SJCRH30 (cell line): ENCODE measurements around the gene MTFR2. TPM values are rescaled to one million over a fixed set of nuclear protein-coding genes. Genes with fewer than 3 reads are reported as not detected.
"Not testable (repeated sequence)": the region's sequence is repeated elsewhere in the genome, so short reads cannot be mapped to it uniquely, and the experiment has no call there.

Experiments
- DNase-seq, 2 experiments: peaks; one replicate each; pipeline ENCODE4 v3.0.0-alpha.2; 2015 to 2020
- H3K27ac ChIP-seq: fragments of 250-450 bp; sonication (Bioruptor Pico); 2 replicates; pipeline ENCODE4 v1.5.1; 2020; ENCODE audit warnings: mild to moderate bottlenecking, moderate library complexity
- H3K27me3 ChIP-seq: fragments of 250-450 bp; sonication (Bioruptor Pico); 2 replicates; pipeline ENCODE4 v1.5.1; 2020; ENCODE audit warnings: mild to moderate bottlenecking, moderate library complexity
- H3K36me3 ChIP-seq: fragments of 250-450 bp; sonication (Bioruptor Pico); 2 replicates; pipeline ENCODE4 v1.5.1; 2020; ENCODE audit warnings: mild to moderate bottlenecking, moderate library complexity
- H3K4me1 ChIP-seq: fragments of 250-450 bp; sonication (Bioruptor Pico); 2 replicates; pipeline ENCODE4 v1.5.1; 2020; ENCODE audit warnings: mild to moderate bottlenecking, moderate library complexity
- H3K4me3 ChIP-seq: fragments of 250-450 bp; sonication (Bioruptor Pico); 2 replicates; pipeline ENCODE4 v1.5.1; 2020; ENCODE audit warnings: mild to moderate bottlenecking, moderate library complexity
- H3K9me3 ChIP-seq: fragments of 250-450 bp; sonication (Bioruptor Pico); replicated peaks from 2 replicates; pipeline ENCODE4 v1.5.1; 2020; ENCODE audit warnings: mild to moderate bottlenecking, moderate library complexity
- total RNA-seq: library from RNA; depleted of rRNA; stranded (reverse); fragments of >200 nt; shearing (Covaris generic); gene quantifications from 2 replicates; pipeline ENCODE4 v1.2.3, GENCODE V29; 2014

Gene MTFR2
- total RNA-seq, 1 experiment from 2014 or later = 11.8 TPM

DNA sequence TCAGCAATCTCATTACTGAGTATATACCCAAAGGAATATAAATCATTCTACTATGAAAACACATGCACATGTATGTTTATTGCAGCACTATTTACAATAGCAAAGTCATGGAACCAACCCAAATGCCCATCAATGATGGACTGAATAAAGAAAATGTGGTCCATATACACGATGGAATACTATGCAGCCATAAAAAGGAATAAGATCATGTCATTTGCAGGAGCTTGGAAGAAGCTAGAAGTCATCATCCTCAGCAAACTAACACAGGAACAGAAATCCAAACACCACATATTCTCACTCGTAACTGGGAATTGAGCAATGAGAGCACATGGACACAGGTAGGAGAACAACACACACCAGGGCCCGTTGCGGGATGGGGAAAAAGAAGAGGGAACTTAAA is 25.1 kb downstream of the MTFR2 start:
- H3K36me3 ChIP-seq, H3K9me3 ChIP-seq, H3K4me1 ChIP-seq, DNase-seq, H3K27me3 ChIP-seq, H3K4me3 ChIP-seq, H3K27ac ChIP-seq: not testable (repeated sequence)

DNA sequence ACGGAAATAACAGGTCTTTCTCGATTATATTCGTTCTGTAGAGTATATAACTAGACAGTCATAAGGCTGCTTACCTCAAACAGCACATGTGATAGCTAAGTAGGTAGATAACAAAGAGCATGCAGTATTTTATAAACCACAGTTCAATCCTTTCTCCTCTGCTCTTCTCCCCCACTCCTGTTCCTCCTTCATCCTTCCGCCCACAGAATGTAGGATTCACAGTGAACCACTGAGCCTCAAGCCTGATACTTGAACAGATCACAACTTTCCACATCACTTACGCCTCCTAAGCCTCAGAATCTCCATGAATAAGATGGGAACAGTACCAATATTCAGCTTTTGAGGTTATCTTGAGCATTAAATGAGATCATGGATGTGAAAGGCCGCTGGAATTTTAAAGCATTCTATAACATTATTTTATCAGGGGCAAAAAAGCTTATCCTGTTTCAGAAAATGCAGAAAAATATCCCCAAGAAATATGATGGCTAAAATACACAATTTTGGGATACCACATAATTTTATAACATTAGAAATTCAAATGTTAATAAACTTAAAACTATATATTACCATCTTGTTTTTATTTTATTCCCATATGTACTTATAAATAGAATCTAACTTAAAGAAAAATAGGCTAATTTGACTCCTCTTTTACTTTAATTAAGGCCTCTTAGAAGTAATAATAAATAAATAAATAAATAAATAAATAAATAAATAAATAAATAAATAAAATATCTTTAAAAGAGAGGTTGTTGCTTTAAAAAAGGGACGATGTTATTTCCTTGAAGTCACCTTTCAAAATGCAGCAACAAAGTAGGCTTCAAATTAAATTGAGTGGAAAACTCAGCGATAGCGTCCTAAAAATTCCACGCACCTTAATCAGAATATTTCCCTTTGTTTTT is 33.4 kb downstream of the MTFR2 start:
- Histone ChIP-seq H3K27me3 (no peaks in the 10 kb centered on the region), H3K36me3 (no peaks in the 10 kb centered on the region), H3K4me3 (no peak overlapping the region), H3K9me3 (no peaks in the 10 kb centered on the region), H3K4me1 (no peaks in the 10 kb centered on the region), H3K27ac (no peak overlapping the region)
- DNase-seq = no peak

DNA sequence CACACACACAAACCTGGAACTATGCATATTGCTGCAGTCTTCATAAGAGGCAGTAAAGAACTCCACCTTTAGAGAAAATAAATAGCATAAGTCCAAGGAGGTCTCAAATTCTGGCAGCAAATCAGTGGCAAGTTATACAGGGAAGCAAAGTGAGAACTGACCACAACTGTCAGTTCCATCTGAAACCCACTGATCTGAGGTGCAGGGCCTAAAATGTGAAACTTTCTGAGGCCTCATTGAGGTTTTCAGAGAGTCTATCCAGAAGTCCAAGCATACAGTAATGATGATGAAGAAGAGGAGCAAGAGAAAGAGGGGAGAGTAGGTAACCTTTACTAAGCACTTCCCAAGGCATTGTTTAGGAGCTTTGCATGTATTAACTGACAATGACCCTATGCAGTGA is 36.3 kb downstream of the MTFR2 start:
- Histone ChIP-seq H3K27me3 (no peaks in the 10 kb centered on the region), H3K9me3 (no peaks in the 10 kb centered on the region), H3K27ac (no peak overlapping the region), H3K4me3 (no peak overlapping the region), H3K4me1 (no peaks in the 10 kb centered on the region), H3K36me3 (no peaks in the 10 kb centered on the region)
- DNase-seq = no peak

DNA sequence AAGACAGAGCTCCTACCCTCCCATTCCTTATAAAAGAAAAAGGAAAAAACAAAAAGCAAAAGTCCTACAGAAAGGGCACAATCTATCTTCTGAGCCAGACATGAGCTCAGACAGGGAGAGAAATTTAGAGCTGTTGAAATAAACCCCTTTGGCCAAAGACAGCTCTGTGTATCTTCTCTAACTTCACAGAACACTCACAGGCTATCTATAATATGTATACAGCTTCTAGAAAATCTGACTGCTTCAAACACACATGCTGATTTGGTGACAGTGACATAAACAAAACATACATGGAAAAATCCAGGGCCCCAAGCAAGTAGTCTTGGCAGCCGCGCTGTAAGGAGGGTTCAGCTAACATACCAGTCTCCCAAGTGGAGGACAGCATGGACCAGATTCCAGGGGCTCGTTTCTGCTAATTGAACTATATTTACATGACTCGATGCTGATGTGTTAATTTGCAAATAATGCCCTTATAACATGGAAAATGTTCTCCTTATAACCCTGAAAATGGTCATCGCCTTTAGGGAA is 37.0 kb downstream of the MTFR2 start:
- Histone ChIP-seq H3K36me3 (no peaks in the 10 kb centered on the region), H3K4me1 (no peaks in the 10 kb centered on the region), H3K27me3 (no peaks in the 10 kb centered on the region), H3K27ac (no peak overlapping the region), H3K4me3 (no peak overlapping the region), H3K9me3 (no peaks in the 10 kb centered on the region)
- no peak for DNase-seq

DNA sequence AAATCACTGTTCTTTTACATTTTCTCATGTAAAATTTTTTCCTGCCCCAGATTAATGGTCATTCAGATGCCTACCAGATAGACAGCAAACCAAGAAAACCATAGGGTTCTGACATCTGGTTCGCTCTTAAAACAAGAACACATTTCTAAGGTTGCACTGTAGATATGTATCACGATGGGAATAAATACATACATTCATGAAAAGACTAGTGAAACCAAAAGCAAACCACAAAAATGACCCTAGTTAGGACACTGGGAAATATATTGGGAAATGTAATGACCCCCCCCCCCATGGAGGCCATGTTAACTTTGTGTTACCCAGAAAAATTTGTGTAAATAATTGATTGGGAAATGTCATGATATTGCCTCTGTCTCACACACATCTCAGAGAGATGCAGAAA is 37.5 kb downstream of the MTFR2 start:
- Histone ChIP-seq H3K4me3 (no peak overlapping the region), H3K9me3 (no peaks in the 10 kb centered on the region), H3K36me3 (no peaks in the 10 kb centered on the region), H3K4me1 (no peaks in the 10 kb centered on the region), H3K27me3 (no peaks in the 10 kb centered on the region), H3K27ac (no peak overlapping the region)
- DNase-seq = no peak

DNA sequence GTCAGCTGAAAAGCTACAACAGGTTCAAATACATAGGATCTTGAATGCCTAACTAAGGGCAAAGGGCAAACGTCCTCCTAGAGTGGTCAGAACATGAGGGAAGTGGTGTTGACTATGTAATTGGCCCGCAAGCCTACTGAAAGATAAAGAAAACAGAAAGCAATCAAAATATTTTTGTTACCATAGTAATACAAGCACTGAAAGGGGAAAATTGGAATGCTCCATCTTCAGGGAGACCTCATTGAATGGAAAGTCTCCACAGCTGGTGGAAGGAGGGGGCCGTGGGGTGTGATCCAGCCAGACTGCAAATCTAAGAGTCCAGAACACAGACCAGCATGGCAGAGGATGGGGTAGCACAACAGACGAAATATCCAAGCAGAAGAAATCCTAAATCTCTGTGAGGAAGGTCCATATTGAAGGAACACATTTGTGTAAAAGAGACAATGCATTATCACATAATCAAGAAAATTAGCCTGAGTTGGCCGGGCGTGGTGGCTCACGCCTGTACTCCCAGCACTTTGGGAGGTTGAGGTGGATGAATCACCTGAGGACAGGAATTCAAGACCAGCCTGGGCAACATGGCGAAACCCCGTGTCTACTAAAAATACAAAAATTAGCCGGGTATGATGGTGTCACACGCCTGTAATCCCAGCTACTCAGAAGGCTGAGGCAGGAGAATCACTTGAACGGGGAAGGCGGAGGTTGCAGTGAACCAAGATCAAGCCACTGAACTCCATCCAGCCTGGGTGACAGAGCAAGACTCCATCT is 39.5 kb downstream of the MTFR2 start:
- H3K27ac ChIP-seq = no peak overlapping the region
- H3K4me1 ChIP-seq = no peaks in the 10 kb centered on the region
- no peaks in the 10 kb centered on the region for H3K36me3 ChIP-seq
- DNase-seq = no peak
- H3K9me3 ChIP-seq = no peaks in the 10 kb centered on the region
- H3K27me3 ChIP-seq = no peaks in the 10 kb centered on the region
- H3K4me3 ChIP-seq = no peak overlapping the region

DNA sequence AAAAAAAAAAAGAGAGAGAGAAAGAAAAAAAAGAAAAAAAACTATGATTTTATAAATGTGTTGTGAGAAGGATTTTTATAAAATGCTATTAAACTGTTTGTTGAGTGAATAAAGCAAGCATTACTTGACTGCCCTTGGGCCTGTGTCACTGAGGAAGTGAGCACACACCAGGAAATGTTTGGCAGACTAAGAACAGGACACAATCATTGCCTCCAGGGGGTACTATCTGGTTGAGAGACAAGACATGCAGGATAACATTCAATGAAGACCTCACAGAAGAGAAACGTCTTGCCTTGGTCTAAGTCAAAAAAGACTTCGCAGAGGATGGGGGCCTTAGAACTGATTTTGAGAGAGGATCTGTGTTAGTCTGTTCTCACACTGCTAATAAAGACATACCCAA is 40.6 kb downstream of the MTFR2 start:
- Histone ChIP-seq H3K4me1 (no peaks in the 10 kb centered on the region), H3K27me3 (no peaks in the 10 kb centered on the region), H3K4me3 (no peak overlapping the region), H3K9me3 (no peaks in the 10 kb centered on the region), H3K27ac (no peak overlapping the region), H3K36me3 (no peaks in the 10 kb centered on the region)
- no peak for DNase-seq

DNA sequence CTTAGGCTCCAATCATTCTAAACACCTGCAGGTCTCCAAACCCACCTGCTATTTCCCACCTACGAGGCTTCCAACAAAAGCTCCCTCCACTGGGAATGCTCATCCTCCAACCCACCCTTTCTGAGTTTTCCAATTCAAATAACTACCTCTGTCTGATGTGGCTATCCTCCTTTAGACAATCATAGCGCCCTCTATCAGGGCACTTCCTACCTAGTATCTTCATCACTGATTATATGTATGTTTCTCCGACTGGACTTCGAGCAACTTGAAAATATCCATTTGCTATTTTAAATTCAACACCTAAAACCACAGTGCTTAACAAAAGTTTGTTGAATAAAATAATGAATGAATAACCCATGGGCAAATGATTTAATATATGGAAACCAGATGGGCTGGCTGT is 41.3 kb downstream of the MTFR2 start:
- no peaks in the 10 kb centered on the region for H3K9me3 ChIP-seq
- H3K27ac ChIP-seq = no peak overlapping the region
- no peak for DNase-seq
- H3K36me3 ChIP-seq = no peaks in the 10 kb centered on the region
- no peaks in the 10 kb centered on the region for H3K4me1 ChIP-seq
- H3K27me3 ChIP-seq = no peaks in the 10 kb centered on the region
- no peak overlapping the region for H3K4me3 ChIP-seq

DNA sequence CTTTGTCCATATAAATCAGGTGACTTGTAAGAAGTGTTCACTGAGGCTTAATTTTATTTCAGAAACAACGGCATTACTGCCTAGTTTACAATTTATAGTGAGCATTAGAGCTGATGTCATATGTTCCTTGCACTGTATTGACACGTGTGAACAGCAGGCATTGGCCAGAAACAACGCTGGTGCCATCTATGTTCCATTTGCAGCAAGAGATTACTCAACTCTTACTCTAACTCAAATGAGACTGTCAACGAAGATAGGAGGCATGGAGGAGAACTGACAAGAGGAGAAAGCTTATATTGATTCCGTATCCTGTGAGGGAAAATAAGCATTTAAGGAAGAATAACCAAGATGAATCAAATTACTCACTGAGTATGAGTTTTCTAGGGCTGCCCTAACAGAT is 48.4 kb downstream of the MTFR2 start:
- Histone ChIP-seq H3K9me3 (no peaks in the 10 kb centered on the region), H3K4me1 (no peaks in the 10 kb centered on the region), H3K4me3 (no peak overlapping the region), H3K27ac (no peak overlapping the region), H3K36me3 (no peaks in the 10 kb centered on the region), H3K27me3 (no peaks in the 10 kb centered on the region)
- no peak for DNase-seq

DNA sequence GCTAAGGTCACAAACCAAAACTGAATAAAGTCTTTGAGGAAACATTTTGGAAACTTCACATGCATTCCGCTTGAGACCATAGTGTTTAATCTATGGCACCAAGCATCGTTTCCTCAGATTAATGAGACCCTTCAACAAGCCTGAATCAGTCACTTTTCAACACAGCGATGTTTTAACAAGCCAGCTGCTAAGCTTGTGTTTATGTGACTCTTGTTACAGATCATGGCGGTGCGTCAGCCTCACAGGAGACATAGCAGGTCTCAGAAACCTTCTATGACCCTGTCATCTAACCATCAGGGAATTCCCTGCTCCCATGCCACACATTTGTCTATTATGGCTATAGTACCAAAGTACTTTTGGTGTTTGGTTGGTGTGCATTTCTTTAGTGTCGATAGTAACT is 57.2 kb downstream of the MTFR2 start:
- Histone ChIP-seq H3K27ac (no peak overlapping the region), H3K4me1 (peaks cover 5% of the 10 kb centered on the region; the same call in 1 of the 2 replicates), H3K27me3 (no peaks in the 10 kb centered on the region), H3K9me3 (no peaks in the 10 kb centered on the region), H3K4me3 (no peak overlapping the region), H3K36me3 (no peaks in the 10 kb centered on the region)
- peak in 1 of 2 experiments; percentile 8 for DNase-seq

DNA sequence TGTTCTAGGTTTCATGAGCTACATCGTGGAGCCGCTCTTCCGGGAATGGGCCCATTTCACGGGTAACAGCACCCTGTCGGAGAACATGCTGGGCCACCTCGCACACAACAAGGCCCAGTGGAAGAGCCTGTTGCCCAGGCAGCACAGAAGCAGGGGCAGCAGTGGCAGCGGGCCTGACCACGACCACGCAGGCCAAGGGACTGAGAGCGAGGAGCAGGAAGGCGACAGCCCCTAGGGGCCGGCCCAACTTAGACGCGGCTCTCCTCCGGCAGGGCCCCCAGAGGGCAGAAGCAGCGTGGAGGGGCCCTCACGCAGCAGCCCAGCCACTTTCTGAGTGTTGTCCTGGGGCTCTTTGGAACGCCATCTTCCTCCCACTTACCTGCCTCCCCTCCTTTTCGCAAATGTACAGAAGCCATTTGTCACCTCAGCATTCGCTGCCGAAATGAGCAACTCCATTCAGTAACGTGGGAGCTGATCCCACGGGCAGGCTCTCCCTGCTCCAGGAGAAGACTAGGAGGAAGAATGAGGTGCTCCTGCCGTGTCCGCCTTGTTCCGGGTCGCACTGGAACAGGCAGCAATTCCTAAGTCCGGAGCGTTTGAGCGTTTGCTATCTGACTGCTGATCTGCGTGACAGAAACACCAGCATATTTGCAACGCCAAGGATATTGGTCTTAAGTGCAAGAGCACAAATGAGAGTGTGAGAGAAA is 58.4 kb downstream of the MTFR2 start:
- Histone ChIP-seq H3K27ac (no peak overlapping the region), H3K4me3 (no peak overlapping the region), H3K9me3 (no peaks in the 10 kb centered on the region), H3K36me3 (no peaks in the 10 kb centered on the region), H3K27me3 (no peaks in the 10 kb centered on the region), H3K4me1 (peaks cover 5% of the 10 kb centered on the region; the same call in 1 of the 2 replicates)
- DNase-seq = no peak

DNA sequence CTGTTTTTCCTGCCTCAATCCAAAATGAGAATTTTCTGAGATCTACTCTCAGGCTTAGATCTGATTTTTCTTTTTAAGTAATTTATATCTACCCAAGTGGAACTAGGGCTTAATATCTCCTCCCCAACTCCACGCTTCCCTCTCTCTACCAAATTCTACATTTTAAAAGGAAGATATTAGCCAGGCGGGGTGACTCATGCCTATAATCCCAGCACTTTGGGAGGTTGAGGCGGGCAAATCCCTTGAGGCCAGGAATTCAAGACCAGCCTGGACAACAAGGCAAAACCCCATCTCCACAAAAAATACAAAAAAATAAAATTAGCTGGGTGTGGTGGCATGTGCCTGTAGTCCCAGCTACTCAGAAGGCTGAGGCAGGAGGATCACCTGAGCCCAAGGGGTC is 61.0 kb downstream of the MTFR2 start:
- peak in 1 of 2 experiments; percentile 5 for DNase-seq
- no peaks in the 10 kb centered on the region for H3K36me3 ChIP-seq
- H3K27ac ChIP-seq = no peak overlapping the region
- H3K27me3 ChIP-seq = no peaks in the 10 kb centered on the region
- H3K9me3 ChIP-seq = no peaks in the 10 kb centered on the region
- peaks cover 5% of the 10 kb centered on the region; the same call in 1 of the 2 replicates for H3K4me1 ChIP-seq
- no peak overlapping the region for H3K4me3 ChIP-seq

DNA sequence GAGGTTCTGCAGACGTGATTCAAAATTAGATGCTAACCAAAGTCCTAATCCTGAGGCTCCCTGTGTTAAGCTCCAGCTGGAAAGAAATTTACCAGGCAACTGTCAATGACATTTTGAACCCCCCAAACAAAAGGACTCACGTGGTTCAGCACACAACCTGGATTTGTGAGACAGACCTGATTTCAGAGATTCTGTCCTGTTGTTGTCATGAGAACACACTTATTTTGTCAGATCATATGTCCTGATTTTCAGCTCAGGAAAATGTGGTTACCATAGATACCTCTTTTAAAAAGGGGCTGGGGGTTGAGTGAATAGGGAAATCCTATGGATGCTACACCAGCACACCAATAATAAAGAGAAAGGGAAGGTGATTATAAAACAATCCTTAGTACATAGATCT is 61.6 kb downstream of the MTFR2 start:
- H3K4me1 ChIP-seq = peaks cover 5% of the 10 kb centered on the region; the same call in 1 of the 2 replicates
- H3K36me3 ChIP-seq = no peaks in the 10 kb centered on the region
- H3K27me3 ChIP-seq = no peaks in the 10 kb centered on the region
- no peaks in the 10 kb centered on the region for H3K9me3 ChIP-seq
- DNase-seq = no peak
- no peak overlapping the region for H3K27ac ChIP-seq
- no peak overlapping the region for H3K4me3 ChIP-seq

DNA sequence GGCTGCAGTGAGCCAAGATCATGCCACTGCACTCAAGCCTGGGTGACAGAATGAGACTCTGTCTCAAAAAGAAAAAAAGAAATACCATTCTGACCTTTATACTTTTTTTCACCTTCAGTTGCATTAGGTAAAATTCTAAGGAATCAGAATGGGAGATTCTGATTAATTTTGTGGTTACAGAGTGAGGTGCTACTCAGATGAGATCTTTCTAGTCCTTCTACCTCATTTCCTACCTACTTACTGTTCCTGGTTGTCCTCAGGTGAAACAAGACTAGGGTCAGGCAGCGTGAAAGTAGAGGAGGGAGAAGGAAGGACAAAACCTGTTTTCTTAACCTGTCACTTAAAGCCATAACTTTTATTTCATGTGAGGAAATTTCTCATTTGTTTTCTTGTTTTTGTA is 63.7 kb downstream of the MTFR2 start:
- Histone ChIP-seq H3K9me3 (no peaks in the 10 kb centered on the region), H3K27ac (no peak overlapping the region), H3K27me3 (no peaks in the 10 kb centered on the region), H3K4me3 (no peak overlapping the region), H3K36me3 (no peaks in the 10 kb centered on the region), H3K4me1 (peaks cover 5% of the 10 kb centered on the region; the same call in 1 of the 2 replicates)
- no peak for DNase-seq

DNA sequence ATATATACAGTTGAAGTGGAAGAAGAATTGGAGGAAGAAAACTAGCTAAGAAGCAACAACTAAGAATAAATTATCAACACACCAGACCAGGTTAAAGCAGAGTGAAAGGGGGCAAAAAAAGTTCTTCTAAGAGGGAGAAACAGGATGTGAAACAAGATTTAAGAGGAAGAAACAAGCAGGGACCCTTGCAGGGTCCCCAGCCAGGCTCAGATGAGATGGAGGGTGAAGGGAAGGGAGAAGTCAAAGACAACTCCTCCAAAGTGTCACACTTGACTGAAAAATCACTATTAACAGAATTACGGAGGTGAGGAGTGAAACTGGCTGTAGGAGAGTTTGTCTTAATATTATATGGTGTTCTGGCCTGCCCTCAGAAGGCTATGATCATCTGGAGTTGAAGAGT is 65.4 kb downstream of the MTFR2 start:
- H3K36me3 ChIP-seq = no peaks in the 10 kb centered on the region
- peaks cover 5% of the 10 kb centered on the region; the same call in 1 of the 2 replicates for H3K4me1 ChIP-seq

More for the DNA sequence above, 65.4 kb downstream of the MTFR2 start:
- no peak overlapping the region for H3K27ac ChIP-seq
- no peaks in the 10 kb centered on the region for H3K27me3 ChIP-seq
- H3K4me3 ChIP-seq = no peak overlapping the region
- H3K9me3 ChIP-seq = no peaks in the 10 kb centered on the region
- DNase-seq = no peak
